Cardiac fibroblast (primary cell): ENCODE measurements around the gene RFC4.

Source experiments
- DNase-seq, 2 donors: peaks; one replicate each; pipeline versions ENCODE4 v3.0.0 to v3.0.0-alpha.2; 2010; ENCODE audit warnings: low read depth in 2 of 2
- H3K4me3 ChIP-seq, 2 donors: replicated peaks in 1 of 2; 1 replicate in 1 of 2; 2 replicates in 1 of 2; pipeline ENCODE4 v1.5.1; 2011; ENCODE audit warnings: low read depth in 2 of 2, low read length in 2 of 2, mild to moderate bottlenecking in 2 of 2, moderate library complexity in 1 of 2
- TF ChIP-seq, protein P1 (sequence below): IDR thresholded peaks from one replicate; pipeline ENCODE4 v1.5.1; 2011; ENCODE audit warnings: low read depth, mild to moderate bottlenecking, low read length, inconsistent platforms

RFC4 gene

GRCh38 chr3:186832276-186832675, 26.0 kb upstream of the RFC4 start:
- no peak overlapping the region for H3K4me3 ChIP-seq
- no peak for DNase-seq
- TF ChIP-seq, protein P1, sequence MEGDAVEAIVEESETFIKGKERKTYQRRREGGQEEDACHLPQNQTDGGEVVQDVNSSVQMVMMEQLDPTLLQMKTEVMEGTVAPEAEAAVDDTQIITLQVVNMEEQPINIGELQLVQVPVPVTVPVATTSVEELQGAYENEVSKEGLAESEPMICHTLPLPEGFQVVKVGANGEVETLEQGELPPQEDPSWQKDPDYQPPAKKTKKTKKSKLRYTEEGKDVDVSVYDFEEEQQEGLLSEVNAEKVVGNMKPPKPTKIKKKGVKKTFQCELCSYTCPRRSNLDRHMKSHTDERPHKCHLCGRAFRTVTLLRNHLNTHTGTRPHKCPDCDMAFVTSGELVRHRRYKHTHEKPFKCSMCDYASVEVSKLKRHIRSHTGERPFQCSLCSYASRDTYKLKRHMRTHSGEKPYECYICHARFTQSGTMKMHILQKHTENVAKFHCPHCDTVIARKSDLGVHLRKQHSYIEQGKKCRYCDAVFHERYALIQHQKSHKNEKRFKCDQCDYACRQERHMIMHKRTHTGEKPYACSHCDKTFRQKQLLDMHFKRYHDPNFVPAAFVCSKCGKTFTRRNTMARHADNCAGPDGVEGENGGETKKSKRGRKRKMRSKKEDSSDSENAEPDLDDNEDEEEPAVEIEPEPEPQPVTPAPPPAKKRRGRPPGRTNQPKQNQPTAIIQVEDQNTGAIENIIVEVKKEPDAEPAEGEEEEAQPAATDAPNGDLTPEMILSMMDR: no peak

GRCh38 chr3:186831798-186832197, 25.5 kb upstream of the RFC4 start:
- TF ChIP-seq, protein P1: no peak
- H3K4me3 ChIP-seq: no peak overlapping the region

GRCh38 chr3:186828340-186828739, 22.1 kb upstream of the RFC4 start:
- H3K4me3 ChIP-seq: no peak overlapping the region
- TF ChIP-seq, protein P1: no peak
- no peak for DNase-seq

More at GRCh38 chr3:186831798-186832197, 25.5 kb upstream of the RFC4 start:
- no peak for DNase-seq

DNA sequence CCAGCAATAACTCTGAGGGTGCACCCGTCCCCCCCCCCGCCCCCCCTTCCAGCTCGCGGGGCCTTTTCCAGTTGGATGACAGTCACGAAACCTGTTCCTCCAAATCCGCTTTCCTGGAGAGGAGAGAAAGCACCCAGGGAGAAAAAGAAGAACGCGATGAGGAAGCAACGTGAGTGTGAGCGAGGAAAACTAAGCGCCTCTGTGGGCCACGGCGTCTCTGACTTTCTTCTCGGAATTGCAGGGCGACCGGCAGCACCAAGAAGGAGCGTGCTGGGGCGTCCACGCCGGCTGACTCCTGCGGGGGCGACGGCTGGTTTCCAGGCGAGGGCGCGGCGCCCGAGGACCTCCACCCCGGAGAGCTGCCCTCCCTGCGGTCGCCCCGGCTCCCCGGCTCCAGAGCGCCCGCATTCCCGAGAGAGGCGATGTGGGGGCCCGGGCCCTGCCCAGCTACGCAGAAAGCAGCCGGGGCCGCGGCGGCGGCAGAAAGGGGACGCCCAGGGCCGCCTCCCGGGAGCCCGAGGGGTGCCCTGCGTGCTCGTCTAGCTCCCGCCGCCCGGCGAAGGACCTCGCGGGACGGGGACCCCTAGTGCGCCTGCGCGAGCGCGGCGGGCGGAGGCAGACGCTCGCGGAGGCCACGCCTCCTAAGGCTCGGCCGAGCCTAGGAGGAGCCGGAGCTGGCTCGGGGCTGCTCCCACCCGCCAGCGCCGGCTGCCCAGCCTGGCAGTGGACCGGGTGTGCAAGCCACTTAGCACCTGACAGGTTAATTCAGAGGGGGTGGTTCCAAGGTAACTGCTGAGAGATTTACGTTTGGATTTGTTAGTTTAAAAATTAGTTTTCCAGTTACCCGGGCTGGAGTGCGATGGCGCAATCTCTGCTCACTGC, 20.9 kb upstream of the RFC4 start:
- H3K4me3 ChIP-seq: peak overlapping the region; percentile 57 to 60
- peak; percentile 76 to 88 for DNase-seq
- TF ChIP-seq, protein P1: no peak

DNA sequence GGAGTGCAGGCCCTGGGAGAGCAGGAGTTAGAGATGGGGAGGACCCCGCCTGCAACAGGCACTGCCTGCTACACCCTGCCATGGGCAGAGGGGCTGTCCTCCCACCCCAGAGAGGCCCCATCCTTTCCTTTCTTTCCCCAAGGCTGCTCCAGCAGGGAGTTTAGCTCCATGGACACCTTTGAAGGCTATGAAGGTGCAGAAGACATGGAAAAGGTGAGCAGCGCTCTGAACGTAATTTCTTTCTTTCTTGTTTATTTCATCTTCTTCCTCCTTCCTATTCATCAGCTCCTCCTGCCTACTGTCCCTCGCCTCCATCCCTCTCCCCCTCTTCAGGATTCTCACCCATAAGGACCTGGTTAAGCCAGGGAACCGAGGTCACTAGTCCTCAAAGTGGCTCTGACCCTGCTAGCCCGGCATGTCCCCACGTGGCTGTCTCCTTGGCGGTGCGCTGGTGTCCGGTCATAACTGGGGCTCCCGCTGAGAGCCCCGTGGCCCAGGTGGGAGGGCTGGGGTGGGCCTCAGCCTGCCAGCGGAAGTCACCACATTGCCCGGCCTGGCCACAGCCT, 20.2 kb upstream of the RFC4 start:
- TF ChIP-seq, protein P1: no peak
- H3K4me3 ChIP-seq: peak overlapping the region; percentile 57 to 60
- DNase-seq: no peak

GRCh38 chr3:186825872-186826409, 19.7 kb upstream of the RFC4 start:
- DNase-seq: no peak
- H3K4me3 ChIP-seq: no peak overlapping the region
- TF ChIP-seq, protein P1: no peak
